WERI-Rb-1 (cell line): Measurements from ENCODE around the gene EPG5.

Experiments used
- DNase-seq: peaks from one replicate; pipeline ENCODE4 v3.0.0-alpha.2; 2020
- H3K27ac ChIP-seq: fragments of 250-450 bp; sonication (Bioruptor Pico); 2 replicates; pipeline ENCODE4 v1.5.1; 2020; ENCODE audit warnings: mild to moderate bottlenecking, moderate library complexity
- H3K27me3 ChIP-seq: fragments of 250-450 bp; sonication (Bioruptor Pico); 2 replicates; pipeline ENCODE4 v1.5.1; 2021; ENCODE audit warnings: mild to moderate bottlenecking, low read depth, moderate library complexity; ENCODE audit not compliant: insufficient read depth, severe bottlenecking
- H3K36me3 ChIP-seq: fragments of 250-450 bp; sonication (Bioruptor Pico); 2 replicates; pipeline ENCODE4 v1.5.1; 2020; ENCODE audit warnings: mild to moderate bottlenecking, moderate library complexity
- H3K4me3 ChIP-seq: 2 replicates; pipeline ENCODE4 v1.5.1; 2011; ENCODE audit warnings: low read depth, mild to moderate bottlenecking, control low read depth, low read length
- H3K9me3 ChIP-seq: fragments of 250-450 bp; sonication (Bioruptor Pico); 2 replicates; pipeline ENCODE4 v1.5.1; 2021; ENCODE audit warnings: mild to moderate bottlenecking, moderate library complexity; ENCODE audit not compliant: severe bottlenecking
- CTCF ChIP-seq: IDR thresholded peaks from 2 replicates; pipeline ENCODE4 v1.5.1; 2011; ENCODE audit warnings: low read depth, mild to moderate bottlenecking, control low read depth, inconsistent platforms, low read length

The EPG5 gene

GRCh38 chr18:45870419-45870818, 96.7 kb downstream of the EPG5 start:
- no peak for TF ChIP-seq CTCF
- no peak for DNase-seq
- no peaks in the 10 kb centered on the region for H3K27me3 ChIP-seq
- H3K9me3 ChIP-seq = no peaks in the 10 kb centered on the region
- peaks cover 64% of the 10 kb centered on the region for H3K36me3 ChIP-seq
- no peak overlapping the region for H3K27ac ChIP-seq
- no peak overlapping the region for H3K4me3 ChIP-seq

GRCh38 chr18:45865466-45865865, 101.7 kb downstream of the EPG5 start:
- Histone ChIP-seq H3K9me3 (no peaks in the 10 kb centered on the region), H3K27me3 (no peaks in the 10 kb centered on the region), H3K27ac (no peak overlapping the region), H3K36me3 (peaks cover 71% of the 10 kb centered on the region), H3K4me3 (no peak overlapping the region)
- TF ChIP-seq CTCF = no peak
- DNase-seq = no peak

- no peak for DNase-seq
- no peak for TF ChIP-seq CTCF
- Histone ChIP-seq H3K36me3 (peaks cover 77% of the 10 kb centered on the region), H3K27me3 (no peaks in the 10 kb centered on the region), H3K27ac (no peak overlapping the region), H3K4me3 (no peak overlapping the region), H3K9me3 (no peaks in the 10 kb centered on the region)
Observed at GRCh38 chr18:45864081-45864480, 103.0 kb downstream of the EPG5 start.

- peaks cover 81% of the 10 kb centered on the region for H3K36me3 ChIP-seq
- TF ChIP-seq CTCF = no peak
- H3K4me3 ChIP-seq = no peak overlapping the region
- H3K27ac ChIP-seq = no peak overlapping the region
- no peaks in the 10 kb centered on the region for H3K9me3 ChIP-seq
- H3K27me3 ChIP-seq = no peaks in the 10 kb centered on the region
- no peak for DNase-seq
Observed at GRCh38 chr18:45863469-45863868, 103.7 kb downstream of the EPG5 start.

GRCh38 chr18:45861926-45862325, 105.2 kb downstream of the EPG5 start:
- H3K4me3 ChIP-seq = no peak overlapping the region
- no peak for DNase-seq
- H3K27me3 ChIP-seq = no peaks in the 10 kb centered on the region
- peaks cover 82% of the 10 kb centered on the region for H3K36me3 ChIP-seq
- TF ChIP-seq CTCF = no peak
- no peak overlapping the region for H3K27ac ChIP-seq
- H3K9me3 ChIP-seq = no peaks in the 10 kb centered on the region

- no peaks in the 10 kb centered on the region for H3K27me3 ChIP-seq
- no peak for DNase-seq
- no peaks in the 10 kb centered on the region for H3K9me3 ChIP-seq
- no peak overlapping the region for H3K4me3 ChIP-seq
- TF ChIP-seq CTCF = no peak
- peaks cover 83% of the 10 kb centered on the region for H3K36me3 ChIP-seq
- H3K27ac ChIP-seq = no peak overlapping the region
Observed at GRCh38 chr18:45860971-45861370, 106.2 kb downstream of the EPG5 start.
